ENCODE results near the gene LHX4.

- TF ChIP-seq CTCF (conservative IDR thresholded peaks at IDR 0.05) (no peak), ZFX (IDR thresholded peaks at IDR 0.05) (no peak)
Measured at GRCh38 chr1:180294711-180295110, 64.6 kb downstream of the LHX4 start.

All from C4-2B (cell line).